Upper lobe of left lung (tissue), 4 donors: ENCODE results near the gene CAPN10.

Experiments
- CTCF ChIP-seq, 6 experiments: fragments of 450-650 bp in 4 of 6; fragments of 200-600 bp in 2 of 6; sonication (generic) in 2 of 6; IDR thresholded peaks; one replicate each; pipeline ENCODE4 v1.5.1; 2016 to 2019; ENCODE audit warnings: antibody characterized with exemption in 6 of 6
- EP300 ChIP-seq, 4 donors: sonication (generic); formaldehyde crosslinking; IDR thresholded peaks; one replicate each; pipeline ENCODE4 v1.5.1; 2017; ENCODE audit warnings: antibody characterized with exemption in 4 of 4, control low read depth in 2 of 4
- POLR2A ChIP-seq, 4 donors: fragments of 450-650 bp; IDR thresholded peaks; one replicate each; pipeline ENCODE4 v1.5.1; 2016 to 2017; ENCODE audit warnings: antibody characterized with exemption in 4 of 4, mild to moderate bottlenecking in 2 of 4
- POLR2AphosphoS5 ChIP-seq, 2 donors: sonication (generic); formaldehyde crosslinking; IDR thresholded peaks; one replicate each; pipeline ENCODE4 v1.5.1; 2017; ENCODE audit warnings: antibody characterized with exemption in 2 of 2

DNA sequence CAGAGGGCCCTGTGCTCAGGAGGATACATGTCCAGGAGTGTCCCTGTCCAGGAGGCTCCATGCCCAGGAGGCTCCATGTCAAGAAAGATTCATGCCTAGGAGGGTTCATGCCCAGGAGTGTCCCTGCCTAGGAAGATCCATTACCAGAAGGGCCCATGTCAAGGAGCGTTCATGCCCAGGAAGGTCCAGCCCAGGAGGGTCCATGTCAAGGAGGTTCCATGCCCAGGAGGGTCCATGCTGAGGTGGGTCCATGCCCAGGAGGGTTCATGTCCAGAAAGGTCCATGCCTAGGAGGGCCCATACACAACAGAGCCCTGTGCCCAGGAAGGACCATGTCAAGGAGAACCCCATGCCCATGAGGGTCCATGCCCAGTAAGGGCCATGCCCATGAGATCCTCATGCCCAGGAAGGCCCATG is 45.8 kb downstream of the CAPN10 start:
- TF ChIP-seq POLR2AphosphoS5 (IDR thresholded peaks at IDR 0.05), result no peak
- no peak for TF ChIP-seq CTCF (IDR thresholded peaks at IDR 0.05)
- no peak for TF ChIP-seq POLR2A (IDR thresholded peaks at IDR 0.05)
- no peak for TF ChIP-seq EP300 (IDR thresholded peaks at IDR 0.05)
